CD4-positive, alpha-beta T cell treated with Interleukin-17A for 4 hours (primary cell): ENCODE results near the gene EFHD1.
"Not testable (repeated sequence)": the region's sequence is repeated elsewhere in the genome, so short reads cannot be mapped to it uniquely, and the experiment has no call there.

Experiments
- DNase-seq: peaks from one replicate; pipeline ENCODE4 v3.0.0-alpha.2; 2020; ENCODE audit warnings: mixed read lengths

EFHD1 gene

GRCh38 chr2:232653441-232653840 is 20.0 kb downstream of the EFHD1 start:
- no peak for DNase-seq

GRCh38 chr2:232655392-232655791 is 22.0 kb downstream of the EFHD1 start:
- DNase-seq, result no peak

GRCh38 chr2:232658217-232658785 is 24.9 kb downstream of the EFHD1 start:
- DNase-seq, result no peak

- no peak for DNase-seq
Measured at GRCh38 chr2:232659359-232659758, 26.0 kb downstream of the EFHD1 start.

- no peak for DNase-seq
Measured at GRCh38 chr2:232662486-232663260, 29.3 kb downstream of the EFHD1 start.

- DNase-seq, result no peak
Measured at GRCh38 chr2:232666051-232666805, 32.8 kb downstream of the EFHD1 start.

GRCh38 chr2:232667989-232668583 is 34.7 kb downstream of the EFHD1 start:
- DNase-seq, result no peak

GRCh38 chr2:232668805-232669444 is 35.5 kb downstream of the EFHD1 start:
- no peak for DNase-seq

- DNase-seq, result no peak
Measured at GRCh38 chr2:232672588-232672987, 39.2 kb downstream of the EFHD1 start.

- no peak for DNase-seq
Measured at GRCh38 chr2:232674491-232674890, 41.1 kb downstream of the EFHD1 start.

- no peak for DNase-seq
Measured at GRCh38 chr2:232675381-232675780, 42.0 kb downstream of the EFHD1 start.

- no peak for DNase-seq
Measured at GRCh38 chr2:232680006-232680405, 46.6 kb downstream of the EFHD1 start.

GRCh38 chr2:232681527-232681926 is 48.1 kb downstream of the EFHD1 start:
- no peak for DNase-seq

- no peak for DNase-seq
Measured at GRCh38 chr2:232683368-232683767, 50.0 kb downstream of the EFHD1 start.

- not testable (repeated sequence) for DNase-seq
Measured at GRCh38 chr2:232685391-232685790, 52.0 kb downstream of the EFHD1 start.

- DNase-seq, result no peak
Measured at GRCh38 chr2:232687382-232688160, 54.2 kb downstream of the EFHD1 start.

GRCh38 chr2:232688201-232688600 is 54.8 kb downstream of the EFHD1 start:
- no peak for DNase-seq

GRCh38 chr2:232689152-232689910 is 55.9 kb downstream of the EFHD1 start:
- DNase-seq, result no peak

- DNase-seq, result not testable (repeated sequence)
Measured at GRCh38 chr2:232691117-232691516, 57.7 kb downstream of the EFHD1 start.

GRCh38 chr2:232693344-232693743 is 59.9 kb downstream of the EFHD1 start:
- DNase-seq, result no peak

- DNase-seq, result no peak
Measured at GRCh38 chr2:232696609-232697058, 63.2 kb downstream of the EFHD1 start.
